Loucy (cell line): ENCODE results near the gene CSNK2A2.

ENCODE experiments used
- H2AFZ ChIP-seq: fragments of 200-600 bp; sonication (generic); 2 replicates; pipeline ENCODE4 v1.6.0; 2016; ENCODE audit warnings: antibody characterized with exemption, mild to moderate bottlenecking, low read length, moderate library complexity
- H3F3A ChIP-seq: fragments of 200-600 bp; 2 replicates; pipeline ENCODE4 v1.6.0; 2016; ENCODE audit warnings: antibody characterized with exemption, low read depth, mild to moderate bottlenecking
- H3K27me3 ChIP-seq: fragments of 200-600 bp; sonication (generic); 2 replicates; pipeline ENCODE4 v1.6.1; 2014; ENCODE audit warnings: low read length, mild to moderate bottlenecking; ENCODE audit not compliant: insufficient read depth, poor library complexity, severe bottlenecking
- H3K36me3 ChIP-seq: fragments of 200-600 bp; sonication (generic); 2 replicates; pipeline ENCODE4 v1.6.1; 2016; ENCODE audit warnings: low read length; ENCODE audit not compliant: insufficient read depth
- H3K4me1 ChIP-seq: fragments of 200-600 bp; sonication (generic); 2 replicates; pipeline ENCODE4 v1.5.1; 2014; ENCODE audit warnings: low read length, mild to moderate bottlenecking; ENCODE audit not compliant: insufficient read depth, poor library complexity, severe bottlenecking
- H3K4me2 ChIP-seq: fragments of 200-600 bp; sonication (generic); 2 replicates; pipeline ENCODE4 v1.6.0; 2014; ENCODE audit warnings: antibody characterized with exemption, low read length, low read depth, mild to moderate bottlenecking; ENCODE audit not compliant: poor library complexity, severe bottlenecking
- H3K4me3 ChIP-seq: fragments of 200-600 bp; sonication (generic); 2 replicates; pipeline ENCODE4 v1.5.1; 2014; ENCODE audit warnings: low read length, mild to moderate bottlenecking, mixed read lengths; ENCODE audit not compliant: poor library complexity, severe bottlenecking
- H3K79me2 ChIP-seq: fragments of 200-600 bp; sonication (generic); 2 replicates; pipeline ENCODE4 v1.6.1; 2014; ENCODE audit warnings: low read length; ENCODE audit not compliant: insufficient read depth
- H3K9ac ChIP-seq: fragments of 200-600 bp; sonication (generic); 2 replicates; pipeline ENCODE4 v1.6.0; 2014; ENCODE audit warnings: mild to moderate bottlenecking, low read depth, low read length, moderate library complexity; ENCODE audit not compliant: poor library complexity, severe bottlenecking
- H3K9me2 ChIP-seq: fragments of 200-600 bp; sonication (generic); replicated peaks from 2 replicates; pipeline ENCODE4 v1.6.1; 2016; ENCODE audit warnings: low read depth, low read length, mixed read lengths
- H3K9me3 ChIP-seq: fragments of 200-600 bp; sonication (generic); 2 replicates; pipeline ENCODE4 v1.6.1; 2014; ENCODE audit warnings: mild to moderate bottlenecking, antibody characterized with exemption, low read length, low read depth; ENCODE audit not compliant: insufficient read depth
- H4K20me1 ChIP-seq: fragments of 200-600 bp; sonication (generic); 2 replicates; pipeline ENCODE4 v1.6.0; 2014; ENCODE audit warnings: antibody characterized with exemption, low read length, mild to moderate bottlenecking; ENCODE audit not compliant: insufficient read depth, poor library complexity, severe bottlenecking
- CTCF ChIP-seq: fragments of 200-600 bp; sonication (generic); conservative IDR thresholded peaks from 2 replicates; pipeline ENCODE4 v1.5.1; 2014; ENCODE audit warnings: mild to moderate bottlenecking, antibody characterized with exemption, low read length
- EZH2phosphoT487 ChIP-seq: fragments of 200-600 bp; IDR thresholded peaks from 2 replicates; pipeline ENCODE4 v1.6.1; 2018; ENCODE audit warnings: antibody characterized with exemption, mild to moderate bottlenecking, moderate library complexity, borderline replicate concordance

The CSNK2A2 gene

GRCh38 chr16:58157951-58158540 lies 39.9 kb downstream of the CSNK2A2 start:
- Histone ChIP-seq H3K4me2 (no peak overlapping the region), H4K20me1 (no peaks in the 10 kb centered on the region), H3K27me3 (no peaks in the 10 kb centered on the region), H3K4me1 (no peaks in the 10 kb centered on the region), H3F3A (no peaks in the 10 kb centered on the region), H3K79me2 (no peaks in the 10 kb centered on the region), H2AFZ (no peak overlapping the region), H3K9ac (no peak overlapping the region), H3K36me3 (peaks cover 39% of the 10 kb centered on the region; the same call in 1 of the 2 replicates), H3K9me3 (no peaks in the 10 kb centered on the region), H3K4me3 (no peak overlapping the region), H3K9me2 (no peaks in the 10 kb centered on the region)
- TF ChIP-seq CTCF (no peak), EZH2phosphoT487 (no peak)

- no peaks in the 10 kb centered on the region for H3F3A ChIP-seq
These were observed 40.7 kb downstream of the CSNK2A2 start for GRCh38 chr16:58157239-58157638.

GRCh38 chr16:58155839-58156238 lies 42.1 kb downstream of the CSNK2A2 start:
- Histone ChIP-seq H3K79me2 (no peaks in the 10 kb centered on the region), H3K9ac (no peak overlapping the region), H3K4me2 (no peak overlapping the region), H4K20me1 (no peaks in the 10 kb centered on the region), H2AFZ (no peak overlapping the region), H3K9me2 (no peaks in the 10 kb centered on the region), H3K9me3 (no peaks in the 10 kb centered on the region), H3K36me3 (peaks cover 17% of the 10 kb centered on the region; the same call in 1 of the 2 replicates), H3F3A (no peaks in the 10 kb centered on the region), H3K4me1 (no peaks in the 10 kb centered on the region), H3K4me3 (no peak overlapping the region), H3K27me3 (no peaks in the 10 kb centered on the region)
- TF ChIP-seq EZH2phosphoT487 (no peak), CTCF (no peak)

More at GRCh38 chr16:58157239-58157638, 40.7 kb downstream of the CSNK2A2 start:
- Histone ChIP-seq H3K4me2 (no peak overlapping the region), H2AFZ (no peak overlapping the region), H3K4me1 (no peaks in the 10 kb centered on the region), H4K20me1 (no peaks in the 10 kb centered on the region), H3K36me3 (peaks cover 31% of the 10 kb centered on the region; the same call in 1 of the 2 replicates), H3K27me3 (no peaks in the 10 kb centered on the region), H3K9me2 (no peaks in the 10 kb centered on the region), H3K9ac (no peak overlapping the region), H3K79me2 (no peaks in the 10 kb centered on the region), H3K4me3 (no peak overlapping the region), H3K9me3 (no peaks in the 10 kb centered on the region)
- TF ChIP-seq EZH2phosphoT487: no peak
- no peak for TF ChIP-seq CTCF
